Omental fat pad (tissue), 4 donors: ENCODE data around the gene STRN3. TPM values are rescaled to one million over a fixed set of nuclear protein-coding genes. Genes with fewer than 3 reads are reported as not detected.
"Not testable (repeated sequence)": the region's sequence is repeated elsewhere in the genome, so short reads cannot be mapped to it uniquely, and the experiment has no call there.

Source experiments
- ATAC-seq: fragments of 150-250 bp; one replicate; pipeline ENCODE4 v1.9.1; 2016; ENCODE audit warnings: mild to moderate bottlenecking, moderate library complexity; ENCODE audit not compliant: low FRiP score
- DNase-seq: peaks from one replicate; pipeline ENCODE4 v3.0.0-alpha.2; 2019; ENCODE audit warnings: low spot score
- CTCF ChIP-seq, 3 donors: fragments of 450-650 bp; IDR thresholded peaks; one replicate each; pipeline ENCODE4 v1.5.1; 2016 to 2017; ENCODE audit warnings: antibody characterized with exemption in 3 of 3, mild to moderate bottlenecking in 3 of 3, moderate library complexity in 2 of 3
- total RNA-seq, 4 donors: library from RNA; depleted of rRNA; stranded (reverse); fragments of >200 nt; gene quantifications; one replicate each; pipeline ENCODE4 v1.1.0, GENCODE V29; 2016

STRN3 gene
- total RNA-seq, 4 donors from 2014 or later: 35.6 to 56.7 (median 43.8) TPM

DNA sequence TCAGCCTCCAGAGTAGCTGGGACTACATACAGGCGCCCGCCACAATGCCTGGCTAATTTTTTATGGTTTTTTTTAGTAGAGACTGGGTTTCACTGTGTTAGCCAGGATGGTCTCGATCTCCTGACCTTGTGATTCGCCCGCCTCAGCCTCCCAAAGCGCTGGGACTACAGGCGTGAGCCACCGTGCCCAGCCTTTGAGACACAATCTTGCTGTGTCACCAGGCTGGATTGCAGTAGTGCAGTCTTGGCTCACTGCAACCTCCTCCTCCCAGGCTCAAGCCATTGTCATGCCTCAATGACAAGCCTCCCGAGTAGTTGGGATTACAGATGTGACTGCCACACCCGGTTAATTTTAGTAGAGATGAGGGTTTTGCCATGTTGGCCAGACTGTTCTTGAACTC is 21.3 kb upstream of the STRN3 start:
- DNase-seq (no peak), ATAC-seq (no peak)
- TF ChIP-seq CTCF (IDR thresholded peaks at IDR 0.05): no peak

DNA sequence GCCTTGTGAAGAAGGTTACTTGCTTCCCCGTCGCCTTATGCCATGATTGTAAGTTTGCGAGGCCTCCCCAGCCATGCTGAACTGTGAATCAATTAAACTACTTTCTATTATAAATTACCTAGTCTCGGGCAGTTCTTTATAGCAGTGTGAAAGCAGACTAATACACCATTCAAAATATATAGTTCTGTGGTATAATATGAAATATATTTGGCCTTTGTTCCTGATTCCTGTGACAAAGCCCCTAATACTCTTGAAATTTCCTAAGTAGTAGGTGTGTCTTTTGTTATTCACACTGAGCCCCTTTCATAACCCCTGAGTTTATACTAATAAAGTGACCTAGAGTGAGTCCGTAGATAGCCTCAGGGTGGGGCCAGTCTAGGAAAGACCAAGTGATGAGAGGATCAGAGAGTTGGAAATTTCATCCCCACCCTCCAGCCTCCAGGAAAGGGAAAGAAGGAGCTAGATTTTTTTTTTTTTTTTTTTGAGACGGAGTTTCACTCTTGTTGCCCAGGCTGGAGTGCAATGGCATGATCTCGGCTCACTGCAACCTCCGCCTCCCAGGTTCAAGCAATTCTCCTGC is 19.4 kb upstream of the STRN3 start:
- ATAC-seq: no peak

GRCh38 chr14:31043379-31043778 is 17.2 kb upstream of the STRN3 start:
- no peak for TF ChIP-seq CTCF (IDR thresholded peaks at IDR 0.05)
- ATAC-seq (no peak), DNase-seq (no peak)

More for the DNA sequence above, 19.4 kb upstream of the STRN3 start:
- DNase-seq: no peak
- no peak for TF ChIP-seq CTCF (IDR thresholded peaks at IDR 0.05)

DNA sequence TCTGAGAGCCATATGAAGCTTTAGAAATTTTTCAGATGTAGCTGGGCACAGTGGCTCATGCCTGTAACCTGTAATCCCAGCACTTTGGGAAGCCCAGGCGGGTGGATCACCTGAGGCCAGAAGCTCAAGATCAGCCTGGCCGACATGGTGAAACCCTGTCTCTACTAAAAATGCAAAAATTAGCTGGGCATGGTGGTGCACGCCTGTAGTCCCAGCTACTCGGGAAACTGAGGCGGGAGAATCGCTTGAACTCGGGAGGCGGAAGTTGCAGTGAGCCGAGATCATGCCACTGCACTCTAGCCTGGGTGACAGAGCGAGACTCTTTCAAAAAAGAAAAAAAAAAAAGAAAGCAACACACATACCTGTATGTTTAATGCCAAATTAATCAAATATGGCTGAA is 16.7 kb upstream of the STRN3 start:
- ATAC-seq, DNase-seq: not testable (repeated sequence)

DNA sequence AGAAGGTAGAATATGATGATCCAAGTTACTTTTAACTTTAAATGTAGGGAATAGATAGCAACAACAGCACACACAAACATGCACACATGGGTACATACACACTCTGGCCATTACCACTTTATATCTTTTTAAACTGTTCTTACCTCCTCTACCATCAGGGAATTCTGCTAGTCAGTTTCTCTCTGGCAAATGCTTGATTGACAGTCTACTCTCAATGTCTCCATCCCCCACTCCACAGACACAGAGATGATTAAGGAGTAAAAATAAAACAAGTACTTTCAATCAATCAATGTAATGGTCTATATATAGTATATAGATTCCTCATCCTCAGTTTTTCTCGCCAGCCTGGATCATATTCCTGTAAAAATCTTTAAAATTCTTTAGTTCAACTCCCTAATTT is 16.1 kb upstream of the STRN3 start:
- ATAC-seq: no peak
- no peak for TF ChIP-seq CTCF (IDR thresholded peaks at IDR 0.05)

GRCh38 chr14:31038521-31039166 is 12.5 kb upstream of the STRN3 start:
- ATAC-seq (no peak), DNase-seq (no peak)
- no peak for TF ChIP-seq CTCF (IDR thresholded peaks at IDR 0.05)

More for the DNA sequence above, 16.1 kb upstream of the STRN3 start:
- DNase-seq: no peak

DNA sequence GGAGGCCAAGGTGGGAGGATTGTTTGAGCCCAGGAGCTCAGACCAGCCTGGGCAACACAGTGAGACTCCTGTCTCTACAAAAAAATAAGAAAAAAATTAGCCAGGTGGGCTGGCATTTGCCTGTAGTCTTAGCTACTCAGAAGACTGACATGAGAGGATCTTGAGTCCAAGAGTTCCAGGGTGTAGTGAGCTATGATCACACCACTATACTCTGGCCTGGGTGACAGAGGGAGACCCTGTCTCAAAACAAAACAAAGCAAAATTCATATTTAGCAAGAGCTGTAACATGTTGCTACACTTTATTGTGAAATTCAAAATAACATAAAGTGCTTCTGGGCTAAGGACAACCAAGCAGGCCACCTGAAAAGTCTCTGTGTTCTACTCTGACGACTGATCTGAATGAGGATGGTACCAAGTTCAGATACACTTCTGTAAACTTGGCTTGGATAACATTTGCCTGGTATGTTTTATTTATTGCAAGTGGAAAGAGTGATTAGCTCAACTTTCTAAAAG is 11.6 kb upstream of the STRN3 start:
- no peak for TF ChIP-seq CTCF (IDR thresholded peaks at IDR 0.05)

More for the DNA sequence above, 11.6 kb upstream of the STRN3 start:
- ATAC-seq (no peak), DNase-seq (no peak)
